ENCODE results near the gene PTGES3L.
"Not testable (repeated sequence)": the region's sequence is repeated elsewhere in the genome, so short reads cannot be mapped to it uniquely, and the experiment has no call there.

Gene PTGES3L

DNA sequence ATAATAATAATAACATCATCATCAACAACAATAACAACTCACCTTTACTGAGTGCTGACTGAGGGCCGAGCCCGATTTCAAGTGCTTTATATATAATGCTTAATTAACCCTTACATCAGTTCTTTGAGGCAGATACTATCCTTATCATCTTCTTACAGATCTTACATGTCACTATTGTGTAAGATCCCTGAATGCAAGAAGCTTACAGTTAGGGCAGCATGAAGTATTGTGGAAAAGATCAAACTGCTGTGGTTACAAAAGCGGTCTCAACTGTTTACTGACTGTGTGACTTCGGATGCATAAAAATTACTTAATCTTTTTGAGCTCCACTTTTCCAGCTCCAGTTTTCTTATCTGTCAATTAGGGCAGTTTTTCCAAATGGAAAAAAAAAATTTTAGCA lies 39.1 kb upstream of the PTGES3L start:
- H3K4me1 Mint-ChIP-seq (ENCODE audit: low read depth), result peaks cover 16% of the 10 kb centered on the region
- H3K27ac Mint-ChIP-seq, result no peak overlapping the region
- H3K9me3 Mint-ChIP-seq, result no peaks in the 10 kb centered on the region

DNA sequence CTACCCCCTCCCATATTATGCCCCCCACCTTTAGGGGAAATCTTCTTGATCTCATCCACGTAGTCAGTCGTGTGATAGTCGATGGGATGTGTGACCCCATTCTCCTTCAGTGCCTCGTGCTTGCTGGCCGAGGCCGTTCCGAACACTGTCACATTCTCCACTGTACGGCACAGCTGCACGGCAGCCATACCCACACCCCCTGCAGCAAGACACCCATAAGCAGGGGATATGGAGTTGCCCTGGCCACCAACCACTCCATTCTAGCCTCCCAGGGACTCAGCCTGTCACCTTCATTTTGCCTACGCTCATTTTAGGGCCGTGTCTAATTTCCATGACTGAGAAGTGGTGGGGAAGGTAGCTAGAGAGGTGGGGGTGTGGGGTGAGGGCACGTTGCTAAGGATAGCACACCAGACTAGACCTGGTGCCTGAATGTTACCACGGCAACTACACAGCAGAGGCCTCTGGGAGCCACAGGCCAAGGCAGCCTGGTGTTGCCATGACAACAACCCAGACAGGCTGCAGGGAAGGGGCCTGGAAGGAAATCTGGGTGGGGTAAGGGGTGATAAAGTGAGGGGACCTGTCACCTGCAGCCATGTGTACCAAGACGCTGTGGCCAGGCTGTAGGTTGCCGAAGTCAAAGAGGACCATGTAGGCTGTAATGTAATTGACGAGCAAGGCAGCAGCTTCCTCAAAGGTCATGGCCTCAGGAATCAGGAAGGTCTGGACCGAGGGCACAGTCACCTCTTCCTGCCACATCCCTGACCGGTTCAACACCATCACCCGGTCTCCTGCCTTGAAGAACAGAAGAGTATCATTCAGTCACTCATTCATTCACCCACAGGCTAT lies 38.4 kb upstream of the PTGES3L start:
- Mint-ChIP-seq H3K27me3 (ENCODE audit: low read depth) (peaks cover 4% of the 10 kb centered on the region), H3K27ac (peak overlapping the region; percentile 6), H3K4me3 (no peak overlapping the region), H3K36me3 (ENCODE audit: low read depth) (peaks cover 13% of the 10 kb centered on the region), H3K9me3 (no peaks in the 10 kb centered on the region), H3K4me1 (ENCODE audit: low read depth) (peaks cover 16% of the 10 kb centered on the region)

More for the DNA sequence above, 39.1 kb upstream of the PTGES3L start:
- peaks cover 9% of the 10 kb centered on the region for H3K36me3 Mint-ChIP-seq (ENCODE audit: low read depth)
- H3K27me3 Mint-ChIP-seq (ENCODE audit: low read depth), result peaks cover 4% of the 10 kb centered on the region
- H3K4me3 Mint-ChIP-seq, result no peak overlapping the region

GRCh38 chr17:43016216-43016615 lies 36.3 kb upstream of the PTGES3L start:
- Mint-ChIP-seq H3K27ac (no peak overlapping the region), H3K9me3 (no peaks in the 10 kb centered on the region), H3K27me3 (ENCODE audit: low read depth) (peaks cover 4% of the 10 kb centered on the region)

DNA sequence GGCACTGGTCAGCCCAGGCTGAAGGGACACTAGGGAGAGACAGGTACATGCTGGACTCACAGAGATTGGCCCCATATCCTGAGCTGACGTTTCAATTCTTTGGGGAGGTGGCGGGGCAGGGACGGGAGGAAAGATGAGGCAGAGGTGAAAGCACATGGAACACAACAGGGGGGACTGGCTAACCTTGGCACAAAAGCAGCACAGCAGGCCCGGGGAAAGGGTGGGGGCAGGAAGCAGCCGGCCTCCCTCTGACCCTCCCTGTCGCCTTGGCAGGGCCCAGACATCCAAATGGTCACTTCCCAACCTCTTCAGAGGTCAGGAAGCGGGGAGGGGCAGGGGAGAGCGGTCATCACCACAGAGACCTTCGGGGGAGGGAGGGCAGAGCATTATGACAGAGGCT lies 35.7 kb upstream of the PTGES3L start:
- peaks cover 4% of the 10 kb centered on the region for H3K27me3 Mint-ChIP-seq (ENCODE audit: low read depth)
- peaks cover 16% of the 10 kb centered on the region for H3K4me1 Mint-ChIP-seq (ENCODE audit: low read depth)
- H3K9me3 Mint-ChIP-seq, result no peaks in the 10 kb centered on the region
- peaks cover 28% of the 10 kb centered on the region for H3K36me3 Mint-ChIP-seq (ENCODE audit: low read depth)
- no peak overlapping the region for H3K4me3 Mint-ChIP-seq
- H3K27ac Mint-ChIP-seq, result no peak overlapping the region

More at GRCh38 chr17:43016216-43016615, 36.3 kb upstream of the PTGES3L start:
- peaks cover 25% of the 10 kb centered on the region for H3K36me3 Mint-ChIP-seq (ENCODE audit: low read depth)
- H3K4me3 Mint-ChIP-seq, result no peak overlapping the region
- peaks cover 16% of the 10 kb centered on the region for H3K4me1 Mint-ChIP-seq (ENCODE audit: low read depth)

DNA sequence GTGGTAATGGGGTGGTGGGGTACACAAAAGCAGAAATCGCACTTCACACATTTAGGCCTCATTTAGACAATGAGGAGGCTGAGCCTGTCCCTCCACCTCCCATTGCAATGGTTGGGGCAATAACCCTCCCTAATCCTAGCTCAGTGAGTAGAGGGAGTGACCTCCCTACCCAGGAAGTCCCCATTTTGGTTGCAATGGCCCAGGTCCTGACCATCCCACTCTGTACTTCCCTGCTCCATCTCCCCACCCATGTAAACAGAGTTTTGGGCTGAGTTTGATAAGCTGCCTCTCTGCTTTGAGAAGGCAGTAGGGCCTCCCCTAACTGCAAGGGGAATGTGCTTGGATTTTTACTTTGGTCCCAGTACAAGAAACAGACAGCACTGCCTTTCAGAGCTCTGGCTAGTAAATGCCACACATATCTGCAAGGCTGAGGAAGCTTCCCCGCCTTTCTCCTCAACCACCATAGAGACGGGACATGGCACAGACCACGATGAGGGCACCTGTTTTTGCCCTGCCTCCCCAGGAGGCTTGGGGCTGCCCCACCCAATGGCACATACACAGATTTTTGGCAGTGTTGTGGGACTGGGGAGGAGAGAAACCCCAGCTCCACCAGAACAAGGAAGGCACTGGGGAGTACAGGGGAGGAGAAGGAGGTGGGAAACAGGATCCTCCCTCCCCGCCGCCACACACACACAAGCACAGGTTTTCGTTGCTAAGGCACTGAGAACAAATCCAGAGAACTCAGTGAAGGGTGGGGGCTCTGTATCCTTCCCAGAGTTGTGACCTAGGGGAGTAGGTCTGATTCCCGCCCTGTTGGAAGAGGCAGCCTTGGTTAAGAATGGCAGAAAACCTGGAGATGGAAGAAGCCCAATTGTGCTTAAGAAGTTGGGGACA lies 35.0 kb upstream of the PTGES3L start:
- Mint-ChIP-seq H3K4me1 (ENCODE audit: low read depth) (peaks cover 22% of the 10 kb centered on the region), H3K4me3 (no peak overlapping the region), H3K27ac (no peak overlapping the region), H3K36me3 (ENCODE audit: low read depth) (peaks cover 32% of the 10 kb centered on the region), H3K27me3 (ENCODE audit: low read depth) (peaks cover 4% of the 10 kb centered on the region), H3K9me3 (no peaks in the 10 kb centered on the region)

- Mint-ChIP-seq H3K4me1 (ENCODE audit: low read depth) (peaks cover 18% of the 10 kb centered on the region), H3K36me3 (ENCODE audit: low read depth) (peaks cover 32% of the 10 kb centered on the region), H3K9me3 (no peaks in the 10 kb centered on the region), H3K27ac (no peak overlapping the region), H3K27me3 (ENCODE audit: low read depth) (no peaks in the 10 kb centered on the region), H3K4me3 (no peak overlapping the region)
Observed at GRCh38 chr17:43014020-43014648, 34.3 kb upstream of the PTGES3L start.

DNA sequence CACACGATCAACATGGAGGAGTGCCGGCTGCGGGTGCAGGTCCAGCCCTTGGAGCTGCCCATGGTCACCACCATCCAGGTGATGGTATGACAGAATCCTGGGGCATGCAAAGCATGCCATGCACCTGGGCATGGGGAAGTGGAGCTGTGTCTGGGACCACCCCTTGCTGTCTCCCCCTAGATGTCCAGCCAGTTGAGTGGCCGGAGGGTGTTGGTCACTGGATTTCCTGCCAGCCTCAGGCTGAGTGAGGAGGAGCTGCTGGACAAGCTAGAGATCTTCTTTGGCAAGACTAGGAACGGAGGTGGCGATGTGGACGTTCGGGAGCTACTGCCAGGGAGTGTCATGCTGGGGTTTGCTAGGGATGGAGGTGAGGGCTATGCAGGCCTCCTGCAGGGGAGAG lies 33.4 kb upstream of the PTGES3L start:
- Mint-ChIP-seq H3K4me3 (no peak overlapping the region), H3K27ac (no peak overlapping the region)

DNA sequence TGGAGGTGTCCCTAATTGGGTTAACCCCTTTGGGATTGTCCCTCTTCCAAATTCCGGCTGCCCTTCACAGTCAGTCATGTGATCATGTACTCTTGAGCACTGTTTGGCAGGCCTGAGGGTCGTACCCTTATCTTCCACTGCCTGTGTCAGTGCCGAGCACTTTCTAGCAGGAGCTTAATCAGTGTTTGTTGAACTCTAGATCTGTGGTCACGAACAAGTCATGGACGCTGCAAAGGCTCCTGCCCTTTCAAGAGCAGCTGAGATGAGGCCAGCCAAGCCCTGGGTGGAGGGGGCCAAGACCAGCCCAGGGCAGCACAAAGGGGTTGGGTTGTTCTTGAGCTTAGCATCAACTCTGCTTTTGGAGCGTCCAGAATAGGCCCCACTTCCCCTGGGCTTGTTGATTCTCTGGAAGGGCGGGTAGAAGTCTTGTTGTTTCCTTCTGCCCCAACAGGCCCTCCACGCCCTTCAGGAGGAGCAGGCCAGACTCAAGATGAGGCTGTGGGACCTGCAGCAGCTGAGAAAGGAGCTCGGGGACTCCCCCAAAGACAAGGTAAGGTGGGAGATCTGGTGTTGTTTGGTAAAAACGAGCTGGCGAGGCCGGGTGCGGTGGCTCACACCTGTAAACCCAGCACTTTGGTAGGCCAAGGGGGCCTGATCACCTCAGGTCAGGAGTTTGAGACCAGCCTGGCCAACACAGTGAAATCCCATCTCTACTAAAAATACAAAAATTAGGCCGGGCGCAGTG lies 32.0 kb upstream of the PTGES3L start:
- no peak overlapping the region for H3K4me3 Mint-ChIP-seq
- peaks cover 32% of the 10 kb centered on the region for H3K36me3 Mint-ChIP-seq (ENCODE audit: low read depth)
- no peak overlapping the region for H3K27ac Mint-ChIP-seq
- H3K4me1 Mint-ChIP-seq (ENCODE audit: low read depth), result peaks cover 16% of the 10 kb centered on the region
- no peaks in the 10 kb centered on the region for H3K9me3 Mint-ChIP-seq
- H3K27me3 Mint-ChIP-seq (ENCODE audit: low read depth), result no peaks in the 10 kb centered on the region

More for the DNA sequence above, 33.4 kb upstream of the PTGES3L start:
- Mint-ChIP-seq H3K4me1 (ENCODE audit: low read depth) (peaks cover 18% of the 10 kb centered on the region), H3K9me3 (no peaks in the 10 kb centered on the region), H3K27me3 (ENCODE audit: low read depth) (no peaks in the 10 kb centered on the region), H3K36me3 (ENCODE audit: low read depth) (peaks cover 32% of the 10 kb centered on the region)

GRCh38 chr17:43010667-43011308 lies 30.9 kb upstream of the PTGES3L start:
- Mint-ChIP-seq H3K9me3 (no peaks in the 10 kb centered on the region), H3K27ac (no peak overlapping the region), H3K36me3 (ENCODE audit: low read depth) (peaks cover 33% of the 10 kb centered on the region), H3K4me1 (ENCODE audit: low read depth) (peaks cover 21% of the 10 kb centered on the region), H3K4me3 (no peak overlapping the region), H3K27me3 (ENCODE audit: low read depth) (no peaks in the 10 kb centered on the region)

GRCh38 chr17:43006639-43007551 lies 27.0 kb upstream of the PTGES3L start, which contains the start of gene IFI35:
TSS of gene IFI35 (plus strand) at chr17:43006784. CDS start at chr17:43006948, 164 bp downstream.
- peaks cover 25% of the 10 kb centered on the region for H3K36me3 Mint-ChIP-seq (ENCODE audit: low read depth)
- peak within 1 kb of the TSS; percentile 100 for H3K27ac Mint-ChIP-seq
- no peaks in the 10 kb centered on the region for H3K9me3 Mint-ChIP-seq
- peaks cover 16% of the 10 kb centered on the region for H3K4me1 Mint-ChIP-seq (ENCODE audit: low read depth)
- no peaks in the 10 kb centered on the region for H3K27me3 Mint-ChIP-seq (ENCODE audit: low read depth)
- peak within 1 kb of the TSS; percentile 100 for H3K4me3 Mint-ChIP-seq

- H3K27ac Mint-ChIP-seq, result peak overlapping the region; percentile 31
Observed at GRCh38 chr17:43003542-43004172, 23.8 kb upstream of the PTGES3L start.

GRCh38 chr17:43000894-43001293 lies 21.0 kb upstream of the PTGES3L start:
- H3K4me1 Mint-ChIP-seq (ENCODE audit: low read depth), result peaks cover 20% of the 10 kb centered on the region
- H3K27ac Mint-ChIP-seq; H3K4me3 Mint-ChIP-seq; H3K9me3 Mint-ChIP-seq; H3K27me3 Mint-ChIP-seq (ENCODE audit: low read depth): not testable (repeated sequence)
- peaks cover 33% of the 10 kb centered on the region for H3K36me3 Mint-ChIP-seq (ENCODE audit: low read depth)

More at GRCh38 chr17:43003542-43004172, 23.8 kb upstream of the PTGES3L start:
- H3K4me3 Mint-ChIP-seq, result no peak overlapping the region
- peaks cover 35% of the 10 kb centered on the region for H3K36me3 Mint-ChIP-seq (ENCODE audit: low read depth)
- no peaks in the 10 kb centered on the region for H3K27me3 Mint-ChIP-seq (ENCODE audit: low read depth)
- H3K4me1 Mint-ChIP-seq (ENCODE audit: low read depth), result peaks cover 21% of the 10 kb centered on the region
- no peaks in the 10 kb centered on the region for H3K9me3 Mint-ChIP-seq

Measured in T-helper 1 cell treated with Interleukin-12 subunit alpha and Interleukin-12 subunit beta and Interleukin-4 antibody, amounts not matched to agents 30 μg/mL and 1 μg/mL, for 36 hours (primary cell).